Measurements from ENCODE around the gene RABGGTA.

The RABGGTA gene

GRCh38 chr14:24300326-24300980 lies 29.1 kb upstream of the RABGGTA start:
- DNase-seq = no peak

- peak; percentile 65 for DNase-seq
Observed at GRCh38 chr14:24299255-24300191, 28.1 kb upstream of the RABGGTA start, which contains the start of the genes DHRS1 and NOP9. TSS of gene DHRS1 (minus strand) at chr14:24299780. CDS start at chr14:24299106, 674 bp downstream. TSS of gene NOP9 (plus strand) at chr14:24299850. CDS start at chr14:24299955, 105 bp downstream.

GRCh38 chr14:24298892-24299254 lies 27.5 kb upstream of the RABGGTA start:
- no peak for DNase-seq

- DNase-seq = peak; percentile 49
Observed at GRCh38 chr14:24297190-24297964, 26.0 kb upstream of the RABGGTA start.

- DNase-seq = peak; percentile 76
Observed at GRCh38 chr14:24296341-24297157, 25.2 kb upstream of the RABGGTA start.

- DNase-seq = no peak
Observed at GRCh38 chr14:24293525-24293924, 22.1 kb upstream of the RABGGTA start.

GRCh38 chr14:24292118-24292807 lies 20.9 kb upstream of the RABGGTA start:
- DNase-seq = no peak

GRCh38 chr14:24291446-24292117 lies 20.2 kb upstream of the RABGGTA start:
- DNase-seq = no peak

GRCh38 chr14:24290746-24291145 lies 19.3 kb upstream of the RABGGTA start:
- no peak for DNase-seq

GRCh38 chr14:24289649-24290280 lies 18.4 kb upstream of the RABGGTA start:
- no peak for DNase-seq

- DNase-seq = no peak
Observed at GRCh38 chr14:24286996-24287395, 15.6 kb upstream of the RABGGTA start.

- DNase-seq = no peak
Observed at GRCh38 chr14:24285351-24285750, 14.0 kb upstream of the RABGGTA start.

GRCh38 chr14:24284501-24285035 lies 13.2 kb upstream of the RABGGTA start:
- DNase-seq = peak; percentile 48

GRCh38 chr14:24283796-24284460 lies 12.5 kb upstream of the RABGGTA start:
- no peak for DNase-seq

- no peak for DNase-seq
Observed at GRCh38 chr14:24282736-24283135, 11.3 kb upstream of the RABGGTA start.

- no peak for DNase-seq
Observed at GRCh38 chr14:24281636-24282035, 10.2 kb upstream of the RABGGTA start.

GRCh38 chr14:24280797-24281460 lies 9.5 kb upstream of the RABGGTA start:
- DNase-seq = no peak

- DNase-seq = peak; percentile 77
Observed at GRCh38 chr14:24279301-24280186, 8.1 kb upstream of the RABGGTA start.
